ENCODE data around the gene PHACTR3.

PHACTR3 gene

DNA sequence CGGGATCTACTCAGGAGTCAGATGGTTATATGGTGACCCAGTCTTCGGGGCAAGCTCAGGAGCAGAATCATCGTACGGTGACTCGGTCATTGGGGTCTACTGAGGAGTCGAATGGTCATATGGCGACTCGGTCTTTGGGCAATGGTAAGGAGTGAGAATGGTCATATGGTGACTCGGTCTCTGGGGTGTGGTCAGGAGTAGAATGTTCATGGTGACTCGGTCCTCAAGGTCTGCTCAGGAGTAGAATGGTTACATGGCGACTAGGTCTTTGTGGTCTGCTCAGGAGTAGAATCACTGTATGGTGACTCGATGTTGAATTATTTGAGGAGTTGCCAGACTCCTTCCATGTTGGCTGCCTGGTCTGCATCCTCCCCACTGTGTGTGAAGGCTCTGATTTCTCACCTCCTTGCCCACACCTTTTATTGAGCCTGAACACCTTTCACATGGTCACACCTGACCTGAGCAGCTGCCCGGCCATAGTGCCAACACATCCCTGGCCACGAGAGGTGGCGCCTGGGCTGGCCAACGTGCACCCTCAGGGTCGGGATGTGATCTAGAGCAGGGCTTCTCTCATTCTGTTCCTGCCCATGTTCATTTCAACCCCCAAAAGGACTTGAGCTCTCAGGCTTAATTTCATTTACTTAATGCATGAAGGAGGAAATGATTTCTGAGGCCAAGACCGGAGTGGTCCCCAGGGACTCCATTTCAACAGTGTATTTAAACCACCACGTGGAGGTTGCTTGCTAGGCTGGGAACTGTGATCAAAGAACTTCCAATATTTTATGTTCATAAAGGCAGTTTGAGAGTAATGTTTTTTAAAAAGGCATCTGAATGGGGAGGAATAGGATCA, 119.5 kb downstream of the PHACTR3 start:
- H3K4me2 ChIP-seq (ENCODE audit: low read length), result no peak overlapping the region
- H3K79me2 ChIP-seq (ENCODE audit: control insufficient read depth, low read length), result no peaks in the 10 kb centered on the region
- H3K27me3 ChIP-seq (ENCODE audit: control insufficient read depth, low read length), result 0 out of 2 replicates have a peak, but pooled peaks cover 5% of the 10 kb centered on the region
- no peak for TF ChIP-seq CTCF (IDR thresholded peaks at IDR 0.05; ENCODE audit: low read depth, low read length, poor library complexity, severe bottlenecking)
- TF ChIP-seq EZH2phosphoT487 (IDR thresholded peaks at IDR 0.05; ENCODE audit: borderline replicate concordance, low read length), result no peak
- H4K20me1 ChIP-seq (ENCODE audit: control insufficient read depth, insufficient read depth, low read depth, low read length), result no peaks in the 10 kb centered on the region
- no peak overlapping the region for H3K27ac ChIP-seq (ENCODE audit: low read depth, low read length)
- H3K9me2 ChIP-seq (replicated peaks; ENCODE audit: control insufficient read depth, low read length), result no peaks in the 10 kb centered on the region
- H3F3A ChIP-seq (ENCODE audit: control insufficient read depth, insufficient read depth), result no peaks in the 10 kb centered on the region
- 0 out of 2 replicates have a peak, but pooled peaks cover 4% of the 10 kb centered on the region for H3K4me1 ChIP-seq (ENCODE audit: control insufficient read depth, low read length)
- no peak overlapping the region for H3K4me3 ChIP-seq (ENCODE audit: low read length)
- no peaks in the 10 kb centered on the region for H3K9me3 ChIP-seq (ENCODE audit: control insufficient read depth, insufficient read depth, low read length)
- no peaks in the 10 kb centered on the region for H3K36me3 ChIP-seq (ENCODE audit: control insufficient read depth, low read length)

GRCh38 chr20:59724457-59725366, 120.4 kb downstream of the PHACTR3 start:
- Histone ChIP-seq H3K27me3 (ENCODE audit: control insufficient read depth, low read length) (0 out of 2 replicates have a peak, but pooled peaks cover 5% of the 10 kb centered on the region), H3K36me3 (ENCODE audit: control insufficient read depth, low read length) (no peaks in the 10 kb centered on the region), H3K27ac (ENCODE audit: low read depth, low read length) (no peak overlapping the region), H3K4me2 (ENCODE audit: low read length) (no peak overlapping the region), H3K9me3 (ENCODE audit: control insufficient read depth, insufficient read depth, low read length) (no peaks in the 10 kb centered on the region), H3K4me3 (ENCODE audit: low read length) (no peak overlapping the region), H3K4me1 (ENCODE audit: control insufficient read depth, low read length) (0 out of 2 replicates have a peak, but pooled peaks cover 4% of the 10 kb centered on the region), H3F3A (ENCODE audit: control insufficient read depth, insufficient read depth) (no peaks in the 10 kb centered on the region), H3K79me2 (ENCODE audit: control insufficient read depth, low read length) (no peaks in the 10 kb centered on the region), H4K20me1 (ENCODE audit: control insufficient read depth, insufficient read depth, low read depth, low read length) (no peaks in the 10 kb centered on the region), H3K9me2 (replicated peaks; ENCODE audit: control insufficient read depth, low read length) (no peaks in the 10 kb centered on the region)
- no peak for TF ChIP-seq CTCF (IDR thresholded peaks at IDR 0.05; ENCODE audit: low read depth, low read length, poor library complexity, severe bottlenecking)
- TF ChIP-seq EZH2phosphoT487 (IDR thresholded peaks at IDR 0.05; ENCODE audit: borderline replicate concordance, low read length), result no peak

- Histone ChIP-seq H3K9me3 (ENCODE audit: control insufficient read depth, insufficient read depth, low read length) (no peaks in the 10 kb centered on the region), H3K9me2 (replicated peaks; ENCODE audit: control insufficient read depth, low read length) (no peaks in the 10 kb centered on the region), H3K36me3 (ENCODE audit: control insufficient read depth, low read length) (no peaks in the 10 kb centered on the region), H3F3A (ENCODE audit: control insufficient read depth, insufficient read depth) (no peaks in the 10 kb centered on the region), H3K4me2 (ENCODE audit: low read length) (no peak overlapping the region), H3K27me3 (ENCODE audit: control insufficient read depth, low read length) (0 out of 2 replicates have a peak, but pooled peaks cover 5% of the 10 kb centered on the region), H3K4me1 (ENCODE audit: control insufficient read depth, low read length) (0 out of 2 replicates have a peak, but pooled peaks cover 4% of the 10 kb centered on the region), H3K27ac (ENCODE audit: low read depth, low read length) (no peak overlapping the region), H4K20me1 (ENCODE audit: control insufficient read depth, insufficient read depth, low read depth, low read length) (no peaks in the 10 kb centered on the region), H3K79me2 (ENCODE audit: control insufficient read depth, low read length) (no peaks in the 10 kb centered on the region), H3K4me3 (ENCODE audit: low read length) (no peak overlapping the region)
- TF ChIP-seq EZH2phosphoT487 (IDR thresholded peaks at IDR 0.05; ENCODE audit: borderline replicate concordance, low read length), result no peak
- TF ChIP-seq CTCF (IDR thresholded peaks at IDR 0.05; ENCODE audit: low read depth, low read length, poor library complexity, severe bottlenecking), result no peak
Measured at GRCh38 chr20:59725476-59726280, 121.3 kb downstream of the PHACTR3 start.
